Panc1 (cell line): ENCODE results near the gene PPOX. TPM values are rescaled to one million over a fixed set of nuclear protein-coding genes. Genes with fewer than 3 reads are reported as not detected.

Source experiments
- ATAC-seq: fragments of 200-7000 bp; cut with Tn5 transposase; 2 replicates; pipeline ENCODE4 v1.9.1; 2020; ENCODE audit warnings: mild to moderate bottlenecking, moderate library complexity
- BruUV-seq: library from RNA; stranded (reverse); fragments of 400-500 nt; replicated peaks from 2 replicates; lab custom pipeline; 2021; lab: Mats Ljungman, UMichigan
- CTCF ChIA-PET: fragments of 300-600 bp; sonication (Branson Sonifier 250); formaldehyde crosslinking; loops from one replicate; lab custom pipeline; 2022; ENCODE audit warnings: antibody characterized with exemption; lab: Charles Lee
- POLR2A ChIA-PET: fragments of 300-600 bp; sonication (Branson Sonifier 250); formaldehyde crosslinking; loops from one replicate; lab custom pipeline; 2022; ENCODE audit warnings: antibody characterized with exemption; lab: Charles Lee
- DNase-seq: peaks from one replicate; pipeline ENCODE4 v3.0.0-alpha.2; 2010; ENCODE audit warnings: low read depth, low spot score
- H3K27ac ChIP-seq: 2 replicates; pipeline ENCODE4 v1.5.1; 2011; ENCODE audit warnings: mild to moderate bottlenecking, low read length, inconsistent platforms
- H3K27me3 ChIP-seq: fragments of 200-500 bp; sonication (Bioruptor generic); 2 replicates; pipeline ENCODE4 v1.6.0; 2014; ENCODE audit warnings: low read length, inconsistent platforms; ENCODE audit not compliant: control insufficient read depth, insufficient read depth
- H3K36me3 ChIP-seq: fragments of 200-500 bp; sonication (Bioruptor generic); 2 replicates; pipeline ENCODE4 v1.5.1; 2014; ENCODE audit warnings: inconsistent platforms, mild to moderate bottlenecking, low read length, moderate library complexity; ENCODE audit not compliant: control insufficient read depth, insufficient read depth
- H3K4me1 ChIP-seq: 2 replicates; pipeline ENCODE4 v1.5.1; 2011; ENCODE audit warnings: inconsistent platforms, mild to moderate bottlenecking, low read length, moderate library complexity; ENCODE audit not compliant: control insufficient read depth, insufficient read depth
- H3K4me3 ChIP-seq, 2 experiments: 2 replicates each; pipeline ENCODE4 v1.5.1; 2011 to 2012; ENCODE audit warnings: low read depth in 2 of 2, low read length in 2 of 2, mild to moderate bottlenecking in 2 of 2, inconsistent platforms in 1 of 2, moderate library complexity in 1 of 2
- H3K9me3 ChIP-seq: fragments of 200-500 bp; sonication (Bioruptor generic); 2 replicates; pipeline ENCODE4 v1.5.1; 2014; ENCODE audit warnings: low read depth, mild to moderate bottlenecking, inconsistent platforms, low read length, moderate library complexity; ENCODE audit not compliant: control insufficient read depth, insufficient read depth
- POLR2AphosphoS5 ChIP-seq: IDR thresholded peaks from 2 replicates; pipeline ENCODE4 v1.6.1; 2012; ENCODE audit warnings: mild to moderate bottlenecking, low read depth, low read length, moderate library complexity
- SIN3A ChIP-seq: IDR thresholded peaks from 2 replicates; pipeline ENCODE4 v1.6.1; 2012; ENCODE audit warnings: low read depth, mild to moderate bottlenecking, low read length, moderate library complexity, borderline replicate concordance; ENCODE audit not compliant: insufficient read depth
- TCF7L2 ChIP-seq: IDR thresholded peaks from 2 replicates; pipeline ENCODE4 v1.6.1; 2011; ENCODE audit warnings: mild to moderate bottlenecking, low read depth, low read length, inconsistent platforms
- in situ Hi-C: cut with HindIII; loops from 2 replicates; pipeline ENCODE4 v1.10.0; 2016; ENCODE audit warnings: low sequenced_read_pairs, low pct_unique_long_range_greater_than_20kb
- intact Hi-C: fragments of 100-400 bp; cut with micrococcal nuclease; formaldehyde crosslinking; loops from one replicate; pipeline ENCODE4 v1.10.0; 2022; ENCODE audit not compliant: unreplicated experiment
- total RNA-seq: library from RNA; stranded (reverse); gene quantifications from one replicate; pipeline ENCODE4 v1.2.1, GENCODE V29; 2021; ENCODE audit not compliant: unreplicated experiment
- TF ChIP-seq, protein P1 (sequence below): fragments of 450-650 bp; IDR thresholded peaks from 2 replicates; pipeline ENCODE4 v1.5.1; 2017; ENCODE audit warnings: mild to moderate bottlenecking
- TF ChIP-seq, protein P2 (sequence below), 2 experiments: IDR thresholded peaks; 2 replicates each; pipeline ENCODE4 v1.6.1; 2011 to 2012; ENCODE audit warnings: low read depth in 2 of 2, control low read depth in 1 of 2, low read length in 1 of 2, mild to moderate bottlenecking in 1 of 2, moderate library complexity in 1 of 2; ENCODE audit not compliant: insufficient read depth in 1 of 2

Gene PPOX
- total RNA-seq, 1 experiment from 2014 or later: 20.6 TPM

DNA sequence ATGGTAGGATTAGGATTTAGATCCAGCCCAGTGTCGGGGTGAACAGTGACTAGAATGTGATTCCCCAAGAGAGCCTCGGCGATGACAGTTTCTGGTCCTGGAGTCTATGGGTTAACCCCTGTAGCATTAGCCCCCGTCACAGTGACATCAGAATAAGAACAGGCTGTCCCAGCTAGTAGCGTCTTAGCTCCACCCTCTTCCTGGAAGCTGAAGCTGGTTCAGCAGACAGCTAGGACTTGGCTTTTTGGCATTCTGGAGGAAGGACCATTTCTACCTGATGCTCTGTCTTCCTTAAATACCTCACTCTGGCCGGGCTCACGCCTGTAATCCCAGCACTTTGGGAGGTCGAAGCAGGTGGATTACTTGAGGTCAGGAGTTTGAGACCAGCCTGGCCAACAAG, 40.9 kb downstream of the PPOX start:
- ATAC-seq (no peak), DNase-seq (no peak)
- TF ChIP-seq TCF7L2 (no peak), SIN3A (no peak), POLR2AphosphoS5 (no peak)
- TF ChIP-seq, protein P1, sequence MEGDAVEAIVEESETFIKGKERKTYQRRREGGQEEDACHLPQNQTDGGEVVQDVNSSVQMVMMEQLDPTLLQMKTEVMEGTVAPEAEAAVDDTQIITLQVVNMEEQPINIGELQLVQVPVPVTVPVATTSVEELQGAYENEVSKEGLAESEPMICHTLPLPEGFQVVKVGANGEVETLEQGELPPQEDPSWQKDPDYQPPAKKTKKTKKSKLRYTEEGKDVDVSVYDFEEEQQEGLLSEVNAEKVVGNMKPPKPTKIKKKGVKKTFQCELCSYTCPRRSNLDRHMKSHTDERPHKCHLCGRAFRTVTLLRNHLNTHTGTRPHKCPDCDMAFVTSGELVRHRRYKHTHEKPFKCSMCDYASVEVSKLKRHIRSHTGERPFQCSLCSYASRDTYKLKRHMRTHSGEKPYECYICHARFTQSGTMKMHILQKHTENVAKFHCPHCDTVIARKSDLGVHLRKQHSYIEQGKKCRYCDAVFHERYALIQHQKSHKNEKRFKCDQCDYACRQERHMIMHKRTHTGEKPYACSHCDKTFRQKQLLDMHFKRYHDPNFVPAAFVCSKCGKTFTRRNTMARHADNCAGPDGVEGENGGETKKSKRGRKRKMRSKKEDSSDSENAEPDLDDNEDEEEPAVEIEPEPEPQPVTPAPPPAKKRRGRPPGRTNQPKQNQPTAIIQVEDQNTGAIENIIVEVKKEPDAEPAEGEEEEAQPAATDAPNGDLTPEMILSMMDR: no peak
- TF ChIP-seq, protein P2, sequence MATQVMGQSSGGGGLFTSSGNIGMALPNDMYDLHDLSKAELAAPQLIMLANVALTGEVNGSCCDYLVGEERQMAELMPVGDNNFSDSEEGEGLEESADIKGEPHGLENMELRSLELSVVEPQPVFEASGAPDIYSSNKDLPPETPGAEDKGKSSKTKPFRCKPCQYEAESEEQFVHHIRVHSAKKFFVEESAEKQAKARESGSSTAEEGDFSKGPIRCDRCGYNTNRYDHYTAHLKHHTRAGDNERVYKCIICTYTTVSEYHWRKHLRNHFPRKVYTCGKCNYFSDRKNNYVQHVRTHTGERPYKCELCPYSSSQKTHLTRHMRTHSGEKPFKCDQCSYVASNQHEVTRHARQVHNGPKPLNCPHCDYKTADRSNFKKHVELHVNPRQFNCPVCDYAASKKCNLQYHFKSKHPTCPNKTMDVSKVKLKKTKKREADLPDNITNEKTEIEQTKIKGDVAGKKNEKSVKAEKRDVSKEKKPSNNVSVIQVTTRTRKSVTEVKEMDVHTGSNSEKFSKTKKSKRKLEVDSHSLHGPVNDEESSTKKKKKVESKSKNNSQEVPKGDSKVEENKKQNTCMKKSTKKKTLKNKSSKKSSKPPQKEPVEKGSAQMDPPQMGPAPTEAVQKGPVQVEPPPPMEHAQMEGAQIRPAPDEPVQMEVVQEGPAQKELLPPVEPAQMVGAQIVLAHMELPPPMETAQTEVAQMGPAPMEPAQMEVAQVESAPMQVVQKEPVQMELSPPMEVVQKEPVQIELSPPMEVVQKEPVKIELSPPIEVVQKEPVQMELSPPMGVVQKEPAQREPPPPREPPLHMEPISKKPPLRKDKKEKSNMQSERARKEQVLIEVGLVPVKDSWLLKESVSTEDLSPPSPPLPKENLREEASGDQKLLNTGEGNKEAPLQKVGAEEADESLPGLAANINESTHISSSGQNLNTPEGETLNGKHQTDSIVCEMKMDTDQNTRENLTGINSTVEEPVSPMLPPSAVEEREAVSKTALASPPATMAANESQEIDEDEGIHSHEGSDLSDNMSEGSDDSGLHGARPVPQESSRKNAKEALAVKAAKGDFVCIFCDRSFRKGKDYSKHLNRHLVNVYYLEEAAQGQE (IDR thresholded peaks at IDR 0.05; ENCODE audit: insufficient read depth in 1 of 2, low read depth in 2 of 2, low read length in 1 of 2): no peak
- Histone ChIP-seq H3K27ac (no peak overlapping the region), H3K36me3 (peaks cover 26% of the 10 kb centered on the region), H3K4me3 (no peak overlapping the region), H3K4me1 (no peaks in the 10 kb centered on the region), H3K9me3 (no peaks in the 10 kb centered on the region), H3K27me3 (no peaks in the 10 kb centered on the region)
- intact Hi-C loops: no loop called here
- in situ Hi-C loops: loop anchor here (25.0 kb wide), 1 partner anchor 180 kb away; no protein-coding TSS in a partner anchor
- no TSS peak for BruUV-seq
- POLR2A ChIA-PET: no interaction called here
- CTCF ChIA-PET: no interaction called here

DNA sequence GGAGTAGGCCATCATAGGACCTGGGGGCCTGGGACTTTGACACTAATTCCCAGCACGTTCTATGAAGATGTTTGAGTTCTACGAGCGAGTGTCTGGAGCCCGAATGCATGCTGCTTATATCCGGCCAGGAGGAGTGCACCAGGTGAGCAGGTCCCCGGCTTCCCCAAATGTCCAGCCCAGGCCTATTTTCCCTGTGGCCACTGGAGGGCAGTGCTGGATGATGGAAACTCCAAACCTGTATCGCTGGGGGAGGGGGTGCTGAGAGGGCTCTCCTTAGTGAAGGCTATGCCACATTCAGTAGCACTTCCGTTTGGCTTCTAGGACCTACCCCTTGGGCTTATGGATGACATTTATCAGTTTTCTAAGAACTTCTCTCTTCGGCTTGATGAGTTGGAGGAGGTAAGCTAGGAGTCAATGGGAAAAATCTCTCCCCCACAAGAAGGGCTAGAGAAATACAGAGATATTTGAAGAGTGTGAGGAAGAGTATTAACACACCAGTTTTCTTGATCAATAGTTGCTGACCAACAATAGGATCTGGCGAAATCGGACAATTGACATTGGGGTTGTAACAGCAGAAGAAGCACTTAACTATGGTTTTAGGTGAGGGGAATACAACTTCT, 43.7 kb downstream of the PPOX start:
- ATAC-seq: peak; percentile 95
- no peak for TF ChIP-seq SIN3A
- TF ChIP-seq, protein P2 (IDR thresholded peaks at IDR 0.05; ENCODE audit: insufficient read depth in 1 of 2, low read depth in 2 of 2, low read length in 1 of 2): no peak
- TF ChIP-seq, protein P1: peak; percentile 94
- TF ChIP-seq POLR2AphosphoS5: no peak
- Histone ChIP-seq H3K4me3 (no peak overlapping the region), H3K27me3 (no peaks in the 10 kb centered on the region), H3K4me1 (no peaks in the 10 kb centered on the region), H3K36me3 (peaks cover 34% of the 10 kb centered on the region), H3K9me3 (no peaks in the 10 kb centered on the region), H3K27ac (no peak overlapping the region)
- ChIA-PET POLR2A (no interaction called here), CTCF (no interaction called here)
- intact Hi-C loops (no loop called here), in situ Hi-C loops (loop anchor here (25.0 kb wide), 1 partner anchor 177 kb away; no protein-coding TSS in a partner anchor)
- BruUV-seq: TSS peak; percentile 28
- DNase-seq: peak; percentile 51
